Uterus (tissue), 2 donors: Measurements from ENCODE around the gene EVI2B.

Source experiments
- POLR2A ChIP-seq, 2 donors: fragments of 450-650 bp; IDR thresholded peaks; one replicate each; pipeline ENCODE4 v1.6.1; 2016; ENCODE audit warnings: antibody characterized with exemption in 2 of 2, mild to moderate bottlenecking in 1 of 2, moderate library complexity in 1 of 2
- TF ChIP-seq, protein P1 (sequence below), 4 experiments: fragments of 200-600 bp in 2 of 4; fragments of 450-650 bp in 2 of 4; sonication (generic) in 2 of 4; IDR thresholded peaks; one replicate each; pipeline ENCODE4 v1.5.1; 2016 to 2019; ENCODE audit warnings: antibody characterized with exemption in 4 of 4, mild to moderate bottlenecking in 2 of 4, moderate library complexity in 1 of 4

DNA sequence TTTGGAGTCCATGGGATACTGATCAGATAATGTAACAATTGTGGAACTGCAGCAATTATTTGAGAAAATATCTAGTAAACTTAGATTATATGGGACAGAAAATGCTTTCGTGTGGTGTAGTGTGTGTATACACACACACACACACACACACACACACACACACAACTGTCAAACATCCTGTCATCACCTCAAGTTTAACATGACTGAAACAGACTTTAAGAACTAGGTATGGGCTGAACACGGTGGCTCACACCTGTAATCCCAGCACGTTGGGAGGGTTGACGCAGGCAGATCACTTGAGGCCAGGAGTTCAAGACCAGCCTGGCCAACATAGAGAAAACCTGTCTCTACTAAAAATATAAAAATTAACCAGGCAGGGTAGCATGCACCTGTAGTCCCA lies 8.1 kb upstream of the EVI2B start:
- TF ChIP-seq, protein P1, sequence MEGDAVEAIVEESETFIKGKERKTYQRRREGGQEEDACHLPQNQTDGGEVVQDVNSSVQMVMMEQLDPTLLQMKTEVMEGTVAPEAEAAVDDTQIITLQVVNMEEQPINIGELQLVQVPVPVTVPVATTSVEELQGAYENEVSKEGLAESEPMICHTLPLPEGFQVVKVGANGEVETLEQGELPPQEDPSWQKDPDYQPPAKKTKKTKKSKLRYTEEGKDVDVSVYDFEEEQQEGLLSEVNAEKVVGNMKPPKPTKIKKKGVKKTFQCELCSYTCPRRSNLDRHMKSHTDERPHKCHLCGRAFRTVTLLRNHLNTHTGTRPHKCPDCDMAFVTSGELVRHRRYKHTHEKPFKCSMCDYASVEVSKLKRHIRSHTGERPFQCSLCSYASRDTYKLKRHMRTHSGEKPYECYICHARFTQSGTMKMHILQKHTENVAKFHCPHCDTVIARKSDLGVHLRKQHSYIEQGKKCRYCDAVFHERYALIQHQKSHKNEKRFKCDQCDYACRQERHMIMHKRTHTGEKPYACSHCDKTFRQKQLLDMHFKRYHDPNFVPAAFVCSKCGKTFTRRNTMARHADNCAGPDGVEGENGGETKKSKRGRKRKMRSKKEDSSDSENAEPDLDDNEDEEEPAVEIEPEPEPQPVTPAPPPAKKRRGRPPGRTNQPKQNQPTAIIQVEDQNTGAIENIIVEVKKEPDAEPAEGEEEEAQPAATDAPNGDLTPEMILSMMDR (IDR thresholded peaks at IDR 0.05) = no peak
- no peak for TF ChIP-seq POLR2A (IDR thresholded peaks at IDR 0.05)
